ENCODE data around the gene MRPL55.
A peak's percentile ranks its signal among the peaks of the same experiment; 100 is the strongest.

Gene MRPL55

GRCh38 chr1:228147768-228148167, 38.7 kb upstream of the MRPL55 start:
- no peak for DNase-seq (ENCODE audit: low spot score)

GRCh38 chr1:228147151-228147693, 38.1 kb upstream of the MRPL55 start:
- DNase-seq (ENCODE audit: low spot score): no peak

GRCh38 chr1:228146417-228147150, 37.5 kb upstream of the MRPL55 start:
- no peak for DNase-seq (ENCODE audit: low spot score)

- DNase-seq (ENCODE audit: low spot score): no peak
Measured at GRCh38 chr1:228145463-228146416, 36.6 kb upstream of the MRPL55 start.

GRCh38 chr1:228144993-228145343, 35.9 kb upstream of the MRPL55 start:
- DNase-seq (ENCODE audit: low spot score): no peak

- DNase-seq (ENCODE audit: low spot score): no peak
Measured at GRCh38 chr1:228144193-228144992, 35.3 kb upstream of the MRPL55 start.

GRCh38 chr1:228143480-228144192, 34.5 kb upstream of the MRPL55 start:
- no peak for DNase-seq (ENCODE audit: low spot score)

GRCh38 chr1:228142701-228143136, 33.6 kb upstream of the MRPL55 start:
- DNase-seq (ENCODE audit: low spot score): no peak

- DNase-seq (ENCODE audit: low spot score): no peak
Measured at GRCh38 chr1:228142155-228142691, 33.1 kb upstream of the MRPL55 start.

GRCh38 chr1:228141226-228142044, 32.3 kb upstream of the MRPL55 start:
- DNase-seq (ENCODE audit: low spot score): peak; percentile 49

GRCh38 chr1:228140724-228141225, 31.7 kb upstream of the MRPL55 start:
- no peak for DNase-seq (ENCODE audit: low spot score)

- DNase-seq (ENCODE audit: low spot score): peak; percentile 98
Measured at GRCh38 chr1:228139931-228140723, 31.0 kb upstream of the MRPL55 start, which contains the start of gene GUK1. GUK1 (plus strand) TSS chr1:228140279; CDS start chr1:228140303, 24 bp downstream.

- DNase-seq (ENCODE audit: low spot score): no peak
Measured at GRCh38 chr1:228139406-228139930, 30.4 kb upstream of the MRPL55 start.

GRCh38 chr1:228136901-228137300, 27.8 kb upstream of the MRPL55 start:
- DNase-seq (ENCODE audit: low spot score): no peak

GRCh38 chr1:228134591-228134990, 25.5 kb upstream of the MRPL55 start:
- no peak for DNase-seq (ENCODE audit: low spot score)

- DNase-seq (ENCODE audit: low spot score): no peak
Measured at GRCh38 chr1:228131766-228132165, 22.7 kb upstream of the MRPL55 start.

GRCh38 chr1:228125185-228125584, 16.1 kb upstream of the MRPL55 start:
- no peak for DNase-seq (ENCODE audit: low spot score)

GRCh38 chr1:228123505-228123904, 14.4 kb upstream of the MRPL55 start:
- DNase-seq (ENCODE audit: low spot score): no peak

All from AG08395 (cell line).